ENCODE data around the gene TEX35.

GRCh38 chr1:178564086-178564782 is 51.3 kb downstream of the TEX35 start:
- TF ChIP-seq CTCF (IDR thresholded peaks at IDR 0.05; ENCODE audit: insufficient read depth, low read depth, low read length) (no peak), EZH2 (IDR thresholded peaks at IDR 0.05; ENCODE audit: insufficient read depth, low read length) (no peak)
